Liver (tissue), 9 donors: ENCODE measurements around the gene ATP6V1E1. TPM values are rescaled to one million over a fixed set of nuclear protein-coding genes. Genes with fewer than 3 reads are reported as not detected.
"Not testable (repeated sequence)": the region's sequence is repeated elsewhere in the genome, so short reads cannot be mapped to it uniquely, and the experiment has no call there.

Source experiments
- DNase-seq: peaks from one replicate; pipeline ENCODE4 v3.0.0-alpha.2; 2017; ENCODE audit warnings: low spot score
- H3K27ac ChIP-seq, 2 donors: one replicate each; pipeline ENCODE4 v1.7.0; 2013; ENCODE audit warnings: inconsistent platforms in 2 of 2, low read length in 2 of 2, control low read depth in 1 of 2, low read depth in 1 of 2, mild to moderate bottlenecking in 1 of 2
- H3K27me3 ChIP-seq, 4 donors: one replicate each; pipeline versions ENCODE4 v1.6.1 to v1.7.0; 2013; ENCODE audit warnings: low read length in 3 of 4, inconsistent platforms in 1 of 4, mild to moderate bottlenecking in 1 of 4, moderate library complexity in 1 of 4; ENCODE audit not compliant: control insufficient read depth in 4 of 4, insufficient read depth in 4 of 4
- H3K36me3 ChIP-seq, 4 donors: one replicate each; pipeline versions ENCODE4 v1.6.1 to v1.7.0; 2013; ENCODE audit warnings: low read length in 3 of 4, mild to moderate bottlenecking in 3 of 4, low read depth in 1 of 4, moderate library complexity in 1 of 4; ENCODE audit not compliant: control insufficient read depth in 4 of 4, insufficient read depth in 3 of 4
- H3K4me1 ChIP-seq, 4 donors: one replicate each; pipeline versions ENCODE4 v1.6.1 to v1.7.0; 2013; ENCODE audit warnings: low read length in 3 of 4, mild to moderate bottlenecking in 3 of 4, moderate library complexity in 1 of 4; ENCODE audit not compliant: control insufficient read depth in 4 of 4, insufficient read depth in 4 of 4
- H3K4me3 ChIP-seq, 3 donors: one replicate each; pipeline versions ENCODE4 v1.6.1 to v1.7.0; 2013; ENCODE audit warnings: low read length in 3 of 3, control low read depth in 1 of 3, low read depth in 1 of 3, mild to moderate bottlenecking in 1 of 3
- H3K9ac ChIP-seq, 2 donors: one replicate each; pipeline ENCODE4 v1.7.0; 2013; ENCODE audit warnings: low read length in 2 of 2, mild to moderate bottlenecking in 2 of 2, moderate library complexity in 2 of 2, control low read depth in 1 of 2, low read depth in 1 of 2
- H3K9me3 ChIP-seq, 4 donors: one replicate each; pipeline versions ENCODE4 v1.6.1 to v1.7.0; 2013; ENCODE audit warnings: low read length in 3 of 4; ENCODE audit not compliant: control insufficient read depth in 4 of 4
- EGR1 ChIP-seq, 2 donors: IDR thresholded peaks; 2 replicates each; pipeline ENCODE4 v1.6.1; 2016 to 2018; ENCODE audit warnings: antibody characterized with exemption in 2 of 2, low read depth in 2 of 2
- FOXA1 ChIP-seq: IDR thresholded peaks from 2 replicates; pipeline ENCODE4 v1.6.1; 2016; ENCODE audit warnings: antibody characterized with exemption
- FOXA2 ChIP-seq: IDR thresholded peaks from 2 replicates; pipeline ENCODE4 v1.6.1; 2016; ENCODE audit warnings: antibody characterized with exemption
- GABPA ChIP-seq, 2 donors: IDR thresholded peaks in 1 of 2; conservative IDR thresholded peaks in 1 of 2; 2 replicates each; pipeline ENCODE4 v1.6.1; 2016; ENCODE audit warnings: antibody characterized with exemption in 2 of 2, mild to moderate bottlenecking in 1 of 2, moderate library complexity in 1 of 2
- HNF4A ChIP-seq, 2 donors: conservative IDR thresholded peaks; 2 replicates each; pipeline ENCODE4 v1.6.1; 2016; ENCODE audit warnings: antibody characterized with exemption in 2 of 2, mild to moderate bottlenecking in 2 of 2
- HNF4G ChIP-seq: IDR thresholded peaks from 2 replicates; pipeline ENCODE4 v1.6.1; 2016; ENCODE audit warnings: antibody characterized with exemption
- JUND ChIP-seq, 2 donors: IDR thresholded peaks; 2 replicates each; pipeline ENCODE4 v1.6.1; 2016; ENCODE audit warnings: antibody characterized with exemption in 2 of 2
- RAD21 ChIP-seq, 2 donors: IDR thresholded peaks; 2 replicates each; pipeline ENCODE4 v1.6.1; 2016; ENCODE audit warnings: antibody characterized with exemption in 2 of 2, mild to moderate bottlenecking in 2 of 2
- RXRA ChIP-seq, 2 donors: IDR thresholded peaks; 2 replicates each; pipeline ENCODE4 v1.6.1; 2017 to 2018; ENCODE audit warnings: antibody characterized with exemption in 2 of 2, mild to moderate bottlenecking in 1 of 2
- SP1 ChIP-seq: IDR thresholded peaks from 2 replicates; pipeline ENCODE4 v1.6.1; 2018; ENCODE audit warnings: antibody characterized with exemption, mild to moderate bottlenecking
- TAF1 ChIP-seq: conservative IDR thresholded peaks from 2 replicates; pipeline ENCODE4 v1.6.1; 2016; ENCODE audit warnings: antibody characterized with exemption, mild to moderate bottlenecking
- YY1 ChIP-seq: IDR thresholded peaks from 2 replicates; pipeline ENCODE4 v1.6.1; 2016; ENCODE audit warnings: antibody characterized with exemption, mild to moderate bottlenecking
- whole genome bisulfite sequencing: extraction: QIAGEN DNeasy Blood & Tissue Kit; methylation state at CpG from one replicate; pipeline ENCODE4 v1.1.7; 2013; 5-methylcytosine and 5-hydroxymethylcytosine counted together
- polyA plus RNA-seq, 2 donors: library from polyadenylated mRNA; stranded (reverse) in 1 of 2; unstranded in 1 of 2; fragments of 200-250 nt in 1 of 2; fragments of >200 nt in 1 of 2; fragmentation: Nextera tagmentation in 1 of 2; extraction: Ambion mirVana in 1 of 2; gene quantifications; one replicate each; pipeline versions ENCODE4 v1.2.1 to v1.2.3, GENCODE V29; 2013 to 2015
- total RNA-seq, 2 donors: library from RNA; depleted of rRNA; stranded (reverse); fragments of >200 nt; gene quantifications; one replicate each; pipeline ENCODE4 v1.2.3, GENCODE V29; 2014
- TF ChIP-seq, protein P1 (sequence below): fragments of 150-350 bp; IDR thresholded peaks from 2 replicates; pipeline ENCODE4 v1.5.1; 2017; ENCODE audit warnings: improper control_type of control experiment, low read depth, low read length; ENCODE audit not compliant: missing input control
- TF ChIP-seq, protein P2 (sequence below): IDR thresholded peaks from 2 replicates; pipeline ENCODE4 v1.6.1; 2016; ENCODE audit warnings: antibody characterized with exemption, mild to moderate bottlenecking
- TF ChIP-seq, protein P3 (sequence below): IDR thresholded peaks from 2 replicates; pipeline ENCODE4 v1.6.1; 2016; ENCODE audit warnings: antibody characterized with exemption
- TF ChIP-seq, protein P4 (sequence below): IDR thresholded peaks from 2 replicates; pipeline ENCODE4 v1.6.1; 2016; ENCODE audit warnings: antibody characterized with exemption
- donor health status: healthy.
- donor health status: healthy.
- donor health status: healthy.
- donor health status: healthy.
- donor health status: healthy.

The ATP6V1E1 gene
- total and polyA plus RNA-seq, 4 donors: 44.6 to 53.1 (median 49.1) TPM

DNA sequence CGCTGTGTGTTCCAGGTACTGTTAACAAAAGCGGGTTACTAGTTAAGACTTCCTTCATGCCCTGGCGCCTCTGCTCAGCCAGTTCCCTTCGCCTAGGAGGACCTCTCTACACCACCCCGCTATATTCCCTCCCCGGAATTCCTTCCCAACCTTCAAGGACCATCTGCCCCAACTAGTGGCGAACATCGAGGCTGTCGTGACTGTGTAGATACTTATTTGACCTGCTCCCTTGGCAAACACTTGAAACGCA is 9.6 kb upstream of the ATP6V1E1 start:
- H3K36me3 ChIP-seq: peaks cover 0 to under 1% (median 0%) of the 10 kb centered on the region in 4 donors
- under 1% methylated on average over 10 of the region's 10 CpGs for WGBS
- no peaks in the 10 kb centered on the region for H3K27me3 ChIP-seq
- H3K9me3 ChIP-seq: no peaks in the 10 kb centered on the region
- TF ChIP-seq YY1 (no peak), FOXA2 (no peak), RAD21 (IDR thresholded peaks at IDR 0.05) (no peak), GABPA (IDR thresholded peaks at IDR 0.05 in 1 of 2, conservative IDR thresholded peaks at IDR 0.05 in 1 of 2) (no peak)
- TF ChIP-seq, protein P1, sequence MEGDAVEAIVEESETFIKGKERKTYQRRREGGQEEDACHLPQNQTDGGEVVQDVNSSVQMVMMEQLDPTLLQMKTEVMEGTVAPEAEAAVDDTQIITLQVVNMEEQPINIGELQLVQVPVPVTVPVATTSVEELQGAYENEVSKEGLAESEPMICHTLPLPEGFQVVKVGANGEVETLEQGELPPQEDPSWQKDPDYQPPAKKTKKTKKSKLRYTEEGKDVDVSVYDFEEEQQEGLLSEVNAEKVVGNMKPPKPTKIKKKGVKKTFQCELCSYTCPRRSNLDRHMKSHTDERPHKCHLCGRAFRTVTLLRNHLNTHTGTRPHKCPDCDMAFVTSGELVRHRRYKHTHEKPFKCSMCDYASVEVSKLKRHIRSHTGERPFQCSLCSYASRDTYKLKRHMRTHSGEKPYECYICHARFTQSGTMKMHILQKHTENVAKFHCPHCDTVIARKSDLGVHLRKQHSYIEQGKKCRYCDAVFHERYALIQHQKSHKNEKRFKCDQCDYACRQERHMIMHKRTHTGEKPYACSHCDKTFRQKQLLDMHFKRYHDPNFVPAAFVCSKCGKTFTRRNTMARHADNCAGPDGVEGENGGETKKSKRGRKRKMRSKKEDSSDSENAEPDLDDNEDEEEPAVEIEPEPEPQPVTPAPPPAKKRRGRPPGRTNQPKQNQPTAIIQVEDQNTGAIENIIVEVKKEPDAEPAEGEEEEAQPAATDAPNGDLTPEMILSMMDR: no peak
- H3K27ac ChIP-seq: peak overlapping the region; percentile 97 to 100
- no peak for DNase-seq
- H3K9ac ChIP-seq: peak overlapping the region; percentile 89 to 100
- peaks cover 4 to 15% (median 6%) of the 10 kb centered on the region in 4 donors for H3K4me1 ChIP-seq
- peak overlapping the region; percentile 82 to 100 (median 83) for H3K4me3 ChIP-seq

DNA sequence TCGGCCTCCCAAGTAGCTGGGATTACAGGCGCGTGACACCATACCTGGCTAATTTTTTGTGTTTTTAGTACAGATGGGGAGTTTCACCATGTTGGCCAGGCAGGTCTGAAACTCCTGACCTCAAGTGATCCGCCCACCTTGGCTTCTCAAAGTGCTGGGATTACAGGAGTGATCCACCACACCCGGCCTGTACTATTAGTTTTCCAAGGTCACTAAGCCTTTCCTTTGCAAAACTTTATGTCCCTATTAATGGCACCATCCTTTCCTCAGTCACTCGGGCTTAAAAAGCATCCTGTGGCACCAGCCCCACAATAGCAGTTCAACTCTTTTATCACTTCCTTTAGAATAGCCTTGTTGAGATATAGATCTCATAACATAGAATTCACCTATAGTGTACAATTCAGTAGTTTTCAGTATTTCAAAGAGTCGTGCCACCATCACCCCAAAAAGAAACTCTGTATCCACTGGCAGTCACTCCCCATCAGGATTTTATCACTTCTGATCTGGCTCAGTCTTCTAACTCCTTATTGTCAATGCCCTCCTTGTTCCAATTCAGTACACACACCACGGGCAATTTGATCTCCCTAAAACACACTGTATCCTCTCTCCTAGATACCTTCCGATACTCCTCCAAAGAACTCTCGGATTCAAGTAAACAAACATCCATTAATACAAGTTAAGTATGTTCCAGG is 9.1 kb upstream of the ATP6V1E1 start:
- no peak for DNase-seq
- Histone ChIP-seq H3K9me3 (no peaks in the 10 kb centered on the region), H3K36me3 (peaks cover 0 to 2% (median 0%) of the 10 kb centered on the region in 4 donors), H3K27me3 (no peaks in the 10 kb centered on the region), H3K9ac (peak overlapping the region; percentile 89 to 100), H3K27ac (peak overlapping the region; percentile 97 to 100), H3K4me3 (peak overlapping the region; percentile 82 to 100 (median 83)), H3K4me1 (peaks cover 4 to 15% (median 6%) of the 10 kb centered on the region in 4 donors)
- no peak for TF ChIP-seq TAF1
- TF ChIP-seq, protein P2, sequence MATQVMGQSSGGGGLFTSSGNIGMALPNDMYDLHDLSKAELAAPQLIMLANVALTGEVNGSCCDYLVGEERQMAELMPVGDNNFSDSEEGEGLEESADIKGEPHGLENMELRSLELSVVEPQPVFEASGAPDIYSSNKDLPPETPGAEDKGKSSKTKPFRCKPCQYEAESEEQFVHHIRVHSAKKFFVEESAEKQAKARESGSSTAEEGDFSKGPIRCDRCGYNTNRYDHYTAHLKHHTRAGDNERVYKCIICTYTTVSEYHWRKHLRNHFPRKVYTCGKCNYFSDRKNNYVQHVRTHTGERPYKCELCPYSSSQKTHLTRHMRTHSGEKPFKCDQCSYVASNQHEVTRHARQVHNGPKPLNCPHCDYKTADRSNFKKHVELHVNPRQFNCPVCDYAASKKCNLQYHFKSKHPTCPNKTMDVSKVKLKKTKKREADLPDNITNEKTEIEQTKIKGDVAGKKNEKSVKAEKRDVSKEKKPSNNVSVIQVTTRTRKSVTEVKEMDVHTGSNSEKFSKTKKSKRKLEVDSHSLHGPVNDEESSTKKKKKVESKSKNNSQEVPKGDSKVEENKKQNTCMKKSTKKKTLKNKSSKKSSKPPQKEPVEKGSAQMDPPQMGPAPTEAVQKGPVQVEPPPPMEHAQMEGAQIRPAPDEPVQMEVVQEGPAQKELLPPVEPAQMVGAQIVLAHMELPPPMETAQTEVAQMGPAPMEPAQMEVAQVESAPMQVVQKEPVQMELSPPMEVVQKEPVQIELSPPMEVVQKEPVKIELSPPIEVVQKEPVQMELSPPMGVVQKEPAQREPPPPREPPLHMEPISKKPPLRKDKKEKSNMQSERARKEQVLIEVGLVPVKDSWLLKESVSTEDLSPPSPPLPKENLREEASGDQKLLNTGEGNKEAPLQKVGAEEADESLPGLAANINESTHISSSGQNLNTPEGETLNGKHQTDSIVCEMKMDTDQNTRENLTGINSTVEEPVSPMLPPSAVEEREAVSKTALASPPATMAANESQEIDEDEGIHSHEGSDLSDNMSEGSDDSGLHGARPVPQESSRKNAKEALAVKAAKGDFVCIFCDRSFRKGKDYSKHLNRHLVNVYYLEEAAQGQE: no peak
- no peak for TF ChIP-seq SP1
- no peak for TF ChIP-seq JUND (IDR thresholded peaks at IDR 0.05)
- TF ChIP-seq GABPA (IDR thresholded peaks at IDR 0.05 in 1 of 2, conservative IDR thresholded peaks at IDR 0.05 in 1 of 2): no peak
- TF ChIP-seq, protein P1: no peak
- TF ChIP-seq YY1: no peak
- no peak for TF ChIP-seq HNF4G
- no peak for TF ChIP-seq FOXA2
- TF ChIP-seq, protein P3, sequence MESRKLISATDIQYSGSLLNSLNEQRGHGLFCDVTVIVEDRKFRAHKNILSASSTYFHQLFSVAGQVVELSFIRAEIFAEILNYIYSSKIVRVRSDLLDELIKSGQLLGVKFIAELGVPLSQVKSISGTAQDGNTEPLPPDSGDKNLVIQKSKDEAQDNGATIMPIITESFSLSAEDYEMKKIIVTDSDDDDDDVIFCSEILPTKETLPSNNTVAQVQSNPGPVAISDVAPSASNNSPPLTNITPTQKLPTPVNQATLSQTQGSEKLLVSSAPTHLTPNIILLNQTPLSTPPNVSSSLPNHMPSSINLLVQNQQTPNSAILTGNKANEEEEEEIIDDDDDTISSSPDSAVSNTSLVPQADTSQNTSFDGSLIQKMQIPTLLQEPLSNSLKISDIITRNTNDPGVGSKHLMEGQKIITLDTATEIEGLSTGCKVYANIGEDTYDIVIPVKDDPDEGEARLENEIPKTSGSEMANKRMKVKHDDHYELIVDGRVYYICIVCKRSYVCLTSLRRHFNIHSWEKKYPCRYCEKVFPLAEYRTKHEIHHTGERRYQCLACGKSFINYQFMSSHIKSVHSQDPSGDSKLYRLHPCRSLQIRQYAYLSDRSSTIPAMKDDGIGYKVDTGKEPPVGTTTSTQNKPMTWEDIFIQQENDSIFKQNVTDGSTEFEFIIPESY: no peak
- no peak for TF ChIP-seq EGR1 (IDR thresholded peaks at IDR 0.05; ENCODE audit: low read depth in 2 of 2)
- TF ChIP-seq HNF4A (conservative IDR thresholded peaks at IDR 0.05): no peak
- no peak for TF ChIP-seq RAD21 (IDR thresholded peaks at IDR 0.05)
- TF ChIP-seq, protein P4, sequence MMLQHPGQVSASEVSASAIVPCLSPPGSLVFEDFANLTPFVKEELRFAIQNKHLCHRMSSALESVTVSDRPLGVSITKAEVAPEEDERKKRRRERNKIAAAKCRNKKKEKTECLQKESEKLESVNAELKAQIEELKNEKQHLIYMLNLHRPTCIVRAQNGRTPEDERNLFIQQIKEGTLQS: no peak
- no peak for TF ChIP-seq RXRA (IDR thresholded peaks at IDR 0.05)
- no peak for TF ChIP-seq FOXA1
- WGBS: 51% methylated on average over 10 of the region's 10 CpGs

DNA sequence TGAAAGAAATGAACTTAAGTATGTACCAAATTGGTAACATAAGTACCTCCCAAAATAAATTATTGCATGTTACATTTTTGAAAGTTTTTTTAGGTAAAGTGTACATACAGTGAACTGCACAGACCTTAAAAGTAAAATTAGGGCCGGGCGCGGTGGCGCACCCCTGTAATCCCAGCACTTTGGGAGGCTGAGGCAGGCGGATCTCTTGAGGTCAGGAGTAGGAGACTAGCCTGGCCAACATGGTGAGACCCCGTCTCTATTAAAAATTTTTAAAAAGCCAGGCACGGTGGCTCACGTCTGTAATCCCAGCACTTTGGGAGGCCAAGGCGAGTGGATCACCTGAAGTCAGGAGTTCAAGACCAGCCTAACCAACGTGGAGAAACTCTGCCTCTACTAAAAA is 8.3 kb upstream of the ATP6V1E1 start:
- not testable (repeated sequence) for H3K27ac ChIP-seq, H3K36me3 ChIP-seq, H3K4me3 ChIP-seq, H3K27me3 ChIP-seq, H3K9me3 ChIP-seq, H3K9ac ChIP-seq, DNase-seq
- peaks cover 4 to 15% (median 6%) of the 10 kb centered on the region in 4 donors for H3K4me1 ChIP-seq
- WGBS: 96% methylated on average over 10 of the region's 10 CpGs
